PFSK-1 (cell line): ENCODE data around the gene ZNF775.
A peak's percentile ranks its signal among the peaks of the same experiment; 100 is the strongest.

Experiments used
- FOXP2 ChIP-seq: optimal IDR thresholded peaks from 2 replicates; pipeline ENCODE3; 2011; ENCODE audit warnings: borderline replicate concordance, control low read depth, inconsistent platforms; ENCODE audit not compliant: insufficient read depth; ENCODE audit errors: extremely low read length, extremely low read depth
- POLR2AphosphoS5 ChIP-seq: IDR thresholded peaks from 2 replicates; pipeline ENCODE4 v1.6.1; 2012; ENCODE audit warnings: low read depth, mild to moderate bottlenecking, control low read depth, low read length, moderate library complexity
- REST ChIP-seq, 2 experiments: IDR thresholded peaks; 2 replicates each; pipeline versions ENCODE4 v1.6.1 to v1.8.0; 2011 to 2012; ENCODE audit warnings: low read depth in 2 of 2, low read length in 2 of 2, control low read depth in 1 of 2, inconsistent platforms in 1 of 2, mild to moderate bottlenecking in 1 of 2, moderate library complexity in 1 of 2; ENCODE audit not compliant: insufficient read depth in 1 of 2
- SIN3A ChIP-seq: IDR thresholded peaks from 2 replicates; pipeline ENCODE4 v1.6.1; 2012; ENCODE audit warnings: mild to moderate bottlenecking, low read length, moderate library complexity, borderline replicate concordance; ENCODE audit not compliant: insufficient read depth
- TAF1 ChIP-seq: IDR thresholded peaks from 2 replicates; pipeline ENCODE4 v1.6.1; 2012; ENCODE audit warnings: low read length, control low read depth, borderline replicate concordance; ENCODE audit not compliant: insufficient read depth

The ZNF775 gene

GRCh38 chr7:150371131-150371995, 7.8 kb upstream of the ZNF775 start:
- 0 out of 2 replicates have a peak, but pooled peaks have one; percentile 18 for TF ChIP-seq POLR2AphosphoS5
- no peak for TF ChIP-seq FOXP2

GRCh38 chr7:150371996-150372270, 7.2 kb upstream of the ZNF775 start:
- no peak for TF ChIP-seq SIN3A
- no peak for TF ChIP-seq FOXP2
- TF ChIP-seq REST (IDR thresholded peaks at IDR 0.05; ENCODE audit: insufficient read depth in 1 of 2, low read depth in 2 of 2, low read length in 2 of 2), result no peak
- TF ChIP-seq POLR2AphosphoS5, result no peak
- TF ChIP-seq TAF1, result no peak

GRCh38 chr7:150372271-150373048, 6.7 kb upstream of the ZNF775 start:
- TF ChIP-seq FOXP2 (no peak), TAF1 (no peak), POLR2AphosphoS5 (no peak), REST (IDR thresholded peaks at IDR 0.05; ENCODE audit: insufficient read depth in 1 of 2, low read depth in 2 of 2, low read length in 2 of 2) (no peak), SIN3A (no peak)

- no peak for TF ChIP-seq REST (IDR thresholded peaks at IDR 0.05; ENCODE audit: insufficient read depth in 1 of 2, low read depth in 2 of 2, low read length in 2 of 2)
- no peak for TF ChIP-seq POLR2AphosphoS5
- no peak for TF ChIP-seq TAF1
- no peak for TF ChIP-seq FOXP2
- TF ChIP-seq SIN3A, result no peak
Observed at GRCh38 chr7:150373049-150373801, 5.9 kb upstream of the ZNF775 start.

GRCh38 chr7:150374026-150374425, 5.1 kb upstream of the ZNF775 start:
- no peak for TF ChIP-seq REST (IDR thresholded peaks at IDR 0.05; ENCODE audit: insufficient read depth in 1 of 2, low read depth in 2 of 2, low read length in 2 of 2)
- TF ChIP-seq SIN3A, result no peak
- TF ChIP-seq TAF1, result no peak
- TF ChIP-seq FOXP2, result no peak
- no peak for TF ChIP-seq POLR2AphosphoS5
